Activated CD4-positive, alpha-beta T cell treated with anti-CD3 and anti-CD28 coated beads, Interleukin-2, amount 10 ng/mL, durations not matched to agents 7 days and 5 days (primary cell): ENCODE results near the gene SRGAP2B. TPM values are rescaled to one million over a fixed set of nuclear protein-coding genes. Genes with fewer than 3 reads are reported as not detected.
"Not testable (repeated sequence)": the region's sequence is repeated elsewhere in the genome, so short reads cannot be mapped to it uniquely, and the experiment has no call there.

Experiments used
- CTCF ChIA-PET: fragments of 350-600 bp; sonication (Branson Sonifier 250); formaldehyde crosslinking; loops from one replicate; lab custom pipeline; 2021; ENCODE audit warnings: antibody characterized with exemption; lab: Charles Lee
- POLR2A ChIA-PET: fragments of 350-600 bp; sonication (Branson Sonifier 250); formaldehyde crosslinking; loops from one replicate; lab custom pipeline; 2021; ENCODE audit warnings: antibody characterized with exemption; lab: Charles Lee
- DNase-seq: peaks from one replicate; pipeline ENCODE4 v3.0.0-alpha.2; 2020
- H3K27ac Mint-ChIP-seq: one replicate; pipeline ENCODE4 v1.8.0; 2021; ENCODE audit warnings: mild to moderate bottlenecking, moderate library complexity, mixed read lengths
- H3K27me3 Mint-ChIP-seq: one replicate; pipeline ENCODE4 v1.8.0; 2021; ENCODE audit warnings: mixed read lengths
- H3K36me3 Mint-ChIP-seq: one replicate; pipeline ENCODE4 v1.8.0; 2021; ENCODE audit warnings: low read depth, mixed read lengths
- H3K4me1 Mint-ChIP-seq: one replicate; pipeline ENCODE4 v1.8.0; 2021; ENCODE audit warnings: mixed read lengths
- H3K4me3 Mint-ChIP-seq: one replicate; pipeline ENCODE4 v1.8.0; 2021; ENCODE audit warnings: mild to moderate bottlenecking, moderate library complexity, mixed read lengths
- H3K9me3 Mint-ChIP-seq: one replicate; pipeline ENCODE4 v1.8.0; 2021; ENCODE audit warnings: mixed read lengths
- total RNA-seq, 2 experiments: library from RNA; stranded (reverse); gene quantifications; one replicate each; pipeline ENCODE4 v1.2.3, GENCODE V29; 2021

Gene SRGAP2B
- total RNA-seq, 2 experiments from 2014 or later: 31.1 to 32.8 TPM

DNA sequence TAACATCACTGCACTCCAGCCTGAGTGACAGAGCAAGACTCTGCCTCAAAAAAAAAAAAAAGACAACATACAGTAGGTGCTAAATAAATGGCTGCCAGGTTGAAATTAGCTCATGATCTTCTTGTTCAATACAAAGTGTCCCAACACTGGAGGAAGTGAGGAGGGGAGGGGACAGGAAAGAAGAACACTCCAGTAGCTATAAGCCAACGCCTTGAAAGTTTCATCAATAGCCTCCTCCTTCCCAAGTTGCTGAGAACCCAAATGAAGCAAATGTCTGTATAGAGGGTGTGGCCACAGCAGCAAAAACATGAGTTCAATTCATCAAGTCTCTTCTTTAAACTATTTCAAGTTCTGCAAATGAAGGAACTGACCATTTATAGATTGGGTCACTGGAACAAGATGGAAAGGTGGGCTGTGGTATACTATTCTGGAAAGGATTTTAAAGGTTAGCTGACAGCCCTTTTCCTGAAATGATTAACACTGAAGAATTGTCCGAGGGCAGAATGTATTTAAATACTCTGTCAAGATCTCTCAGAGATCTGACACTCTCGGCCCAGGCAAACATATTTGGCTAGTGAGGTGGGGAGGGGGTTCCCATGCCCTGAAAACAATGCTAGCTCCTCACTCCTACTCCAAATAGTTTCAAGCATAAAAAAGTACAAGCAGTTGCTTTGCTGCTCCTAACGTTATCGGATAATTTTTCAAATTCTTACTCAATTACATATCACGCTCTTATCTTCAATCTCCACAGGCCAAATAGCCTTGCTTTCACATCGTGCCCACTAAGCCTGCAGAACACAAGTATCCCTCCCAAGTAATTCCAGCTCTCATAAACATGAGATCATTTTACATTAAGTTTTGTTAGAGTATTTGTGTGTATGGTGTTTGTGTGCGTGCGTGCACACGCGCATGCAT lies 17.0 kb downstream of the SRGAP2B start:
- H3K27ac Mint-ChIP-seq, H3K9me3 Mint-ChIP-seq, H3K4me3 Mint-ChIP-seq, H3K4me1 Mint-ChIP-seq, H3K36me3 Mint-ChIP-seq, DNase-seq, H3K27me3 Mint-ChIP-seq, POLR2A ChIA-PET, CTCF ChIA-PET: not testable (repeated sequence)

DNA sequence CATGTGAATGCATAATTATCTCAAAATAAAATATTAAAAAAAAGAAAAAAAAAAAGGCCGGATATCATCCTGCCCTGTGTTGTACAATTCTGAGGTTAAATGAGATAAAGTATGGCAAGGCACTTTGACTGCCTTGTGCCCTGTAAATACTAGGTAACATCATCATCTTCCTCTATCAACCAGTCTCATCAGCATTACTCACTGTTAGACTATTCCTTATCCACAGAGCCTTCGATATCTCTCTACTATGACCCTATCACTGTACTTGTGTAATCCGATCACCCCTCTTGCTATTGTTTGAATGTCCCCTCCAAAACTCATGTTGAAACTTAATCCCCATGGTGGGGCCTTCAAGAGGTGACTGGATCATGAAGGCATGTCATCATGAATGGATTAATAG lies 18.3 kb downstream of the SRGAP2B start:
- H3K4me1 Mint-ChIP-seq, DNase-seq, H3K27ac Mint-ChIP-seq, POLR2A ChIA-PET, H3K4me3 Mint-ChIP-seq, CTCF ChIA-PET, H3K9me3 Mint-ChIP-seq, H3K27me3 Mint-ChIP-seq, H3K36me3 Mint-ChIP-seq: not testable (repeated sequence)

DNA sequence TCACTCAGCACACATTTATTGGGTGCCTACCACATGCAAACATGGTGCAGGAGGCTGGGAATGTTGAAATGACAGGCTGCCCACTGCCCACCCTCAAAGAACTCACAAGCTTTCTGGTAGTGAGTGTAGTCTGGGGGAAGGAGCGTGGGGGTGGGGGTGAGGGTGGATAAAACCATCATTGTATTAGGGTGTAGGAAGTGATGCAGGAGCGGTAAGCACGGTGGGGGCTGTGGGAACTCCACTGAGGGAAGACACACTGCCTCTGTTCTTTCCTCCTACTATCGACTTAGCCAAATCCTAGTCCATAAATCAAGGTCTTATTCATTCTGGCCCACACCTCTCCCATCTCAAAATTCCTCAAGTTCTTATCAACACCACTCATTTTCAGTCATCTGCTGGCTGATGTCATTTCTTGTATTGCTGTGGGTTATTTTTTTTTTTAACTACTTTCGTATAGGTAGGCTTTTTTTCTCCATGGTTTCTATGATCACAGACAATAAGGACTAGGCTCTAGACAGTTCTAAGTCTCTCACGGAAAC lies 21.0 kb downstream of the SRGAP2B start:
- H3K27ac Mint-ChIP-seq, H3K9me3 Mint-ChIP-seq, H3K4me3 Mint-ChIP-seq, POLR2A ChIA-PET, H3K36me3 Mint-ChIP-seq, CTCF ChIA-PET, H3K27me3 Mint-ChIP-seq, H3K4me1 Mint-ChIP-seq, DNase-seq: not testable (repeated sequence)

DNA sequence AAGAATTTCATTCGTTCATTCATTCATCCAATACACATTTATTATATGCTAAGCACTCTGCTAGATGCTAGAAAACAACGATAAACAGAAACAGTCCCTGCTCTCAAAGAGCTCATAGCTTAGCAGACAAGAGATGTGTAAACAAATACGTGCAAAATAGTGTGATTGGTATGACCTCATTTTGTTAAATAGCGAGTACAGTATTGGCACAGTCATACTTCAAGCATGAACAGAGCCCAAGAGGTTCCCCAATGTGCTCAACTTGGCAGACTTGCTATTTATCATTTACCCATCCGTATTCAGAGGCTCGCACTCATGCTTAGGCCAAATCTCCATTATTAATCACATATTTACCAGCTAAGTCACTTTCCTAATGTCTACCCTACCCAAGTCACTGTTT lies 23.6 kb downstream of the SRGAP2B start:
- CTCF ChIA-PET, H3K27me3 Mint-ChIP-seq, H3K9me3 Mint-ChIP-seq, DNase-seq, POLR2A ChIA-PET, H3K36me3 Mint-ChIP-seq, H3K27ac Mint-ChIP-seq, H3K4me1 Mint-ChIP-seq, H3K4me3 Mint-ChIP-seq: not testable (repeated sequence)

DNA sequence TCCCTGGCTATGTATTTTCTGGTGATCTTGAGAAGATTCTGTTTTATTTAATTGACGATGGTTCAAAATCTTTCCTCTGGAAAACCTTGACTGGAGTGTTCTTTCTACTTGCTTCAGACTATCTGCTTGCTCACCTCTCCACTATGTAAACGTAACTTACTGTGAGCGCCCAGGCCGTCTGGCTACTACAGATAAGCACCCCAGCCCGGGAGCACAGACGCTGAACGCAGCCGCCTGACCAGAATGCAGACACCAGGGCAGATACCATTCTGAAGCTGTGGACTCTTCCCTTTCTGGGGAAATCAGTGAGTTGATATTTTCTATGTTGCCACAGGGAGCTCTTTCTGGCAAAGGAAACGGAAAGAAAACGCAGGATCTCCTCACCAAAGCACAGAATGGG lies 28.6 kb downstream of the SRGAP2B start:
- H3K27ac Mint-ChIP-seq, H3K36me3 Mint-ChIP-seq, H3K4me3 Mint-ChIP-seq, DNase-seq, CTCF ChIA-PET, H3K4me1 Mint-ChIP-seq, POLR2A ChIA-PET, H3K9me3 Mint-ChIP-seq, H3K27me3 Mint-ChIP-seq: not testable (repeated sequence)

DNA sequence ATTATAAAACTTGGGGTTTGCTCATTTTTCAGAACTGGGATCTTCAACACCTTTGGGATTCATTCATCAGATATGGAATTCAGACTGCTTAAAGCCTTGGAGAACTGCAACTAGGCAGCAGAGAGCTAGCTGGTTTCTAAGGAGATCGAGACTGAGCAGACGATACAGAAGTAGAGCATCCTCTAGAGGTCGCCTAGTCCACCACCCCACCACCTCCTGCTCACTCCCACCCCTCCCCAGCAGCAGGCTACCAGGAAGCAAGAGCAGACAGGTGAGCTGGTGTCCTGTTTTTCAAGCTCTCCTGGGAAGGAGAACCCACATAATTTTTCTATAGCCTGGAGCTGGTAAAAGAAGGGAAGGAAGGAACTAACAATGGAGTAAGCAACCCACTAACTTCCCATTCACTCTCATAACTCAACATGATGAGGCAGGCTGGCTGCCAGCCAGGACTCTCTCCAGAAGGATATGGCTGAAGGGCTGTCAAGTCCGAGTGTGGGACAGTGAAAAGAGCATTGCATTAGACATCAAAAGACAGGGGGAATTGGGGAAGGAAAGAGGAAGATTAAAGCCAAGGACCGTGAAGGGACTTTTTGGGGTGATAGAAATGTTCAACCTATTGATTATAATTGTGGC lies 29.8 kb downstream of the SRGAP2B start:
- DNase-seq, H3K27me3 Mint-ChIP-seq, CTCF ChIA-PET, H3K27ac Mint-ChIP-seq, POLR2A ChIA-PET, H3K9me3 Mint-ChIP-seq, H3K4me3 Mint-ChIP-seq, H3K4me1 Mint-ChIP-seq, H3K36me3 Mint-ChIP-seq: not testable (repeated sequence)

DNA sequence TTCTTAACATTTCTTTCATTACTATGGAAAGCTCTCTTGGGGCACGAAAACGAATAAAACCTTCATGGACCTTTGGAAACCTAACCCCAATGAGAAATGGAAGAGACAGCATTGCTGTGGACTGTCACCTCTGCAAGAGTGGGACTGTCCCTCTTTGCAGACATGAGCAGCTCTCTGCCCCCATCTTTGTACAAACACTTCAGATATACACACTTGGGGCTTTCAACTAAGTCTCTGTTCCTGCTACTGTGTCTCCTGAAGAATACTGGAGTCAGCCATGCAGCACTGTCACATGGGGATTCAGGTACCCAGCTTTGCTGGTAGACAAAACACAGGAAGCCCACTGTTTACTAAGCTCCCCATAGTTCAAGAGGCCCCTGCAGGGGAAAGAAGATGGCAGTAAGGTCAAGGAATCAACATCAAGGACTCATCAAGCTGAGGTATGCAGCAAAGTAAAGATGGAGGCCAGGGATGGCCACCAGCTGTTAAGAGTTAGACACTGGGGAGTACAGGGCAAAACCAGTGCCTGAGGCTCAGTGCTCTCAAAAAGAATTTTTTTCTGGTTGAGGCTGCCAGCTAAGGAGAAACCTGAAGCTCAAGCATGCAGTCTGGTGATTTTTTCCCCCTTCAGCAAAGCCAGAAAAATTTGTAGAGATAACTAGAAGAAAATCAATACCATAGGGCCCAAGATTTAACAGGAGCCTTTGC lies 31.0 kb downstream of the SRGAP2B start:
- DNase-seq, H3K27ac Mint-ChIP-seq, H3K4me1 Mint-ChIP-seq, H3K27me3 Mint-ChIP-seq, CTCF ChIA-PET, H3K36me3 Mint-ChIP-seq, H3K4me3 Mint-ChIP-seq, H3K9me3 Mint-ChIP-seq, POLR2A ChIA-PET: not testable (repeated sequence)

DNA sequence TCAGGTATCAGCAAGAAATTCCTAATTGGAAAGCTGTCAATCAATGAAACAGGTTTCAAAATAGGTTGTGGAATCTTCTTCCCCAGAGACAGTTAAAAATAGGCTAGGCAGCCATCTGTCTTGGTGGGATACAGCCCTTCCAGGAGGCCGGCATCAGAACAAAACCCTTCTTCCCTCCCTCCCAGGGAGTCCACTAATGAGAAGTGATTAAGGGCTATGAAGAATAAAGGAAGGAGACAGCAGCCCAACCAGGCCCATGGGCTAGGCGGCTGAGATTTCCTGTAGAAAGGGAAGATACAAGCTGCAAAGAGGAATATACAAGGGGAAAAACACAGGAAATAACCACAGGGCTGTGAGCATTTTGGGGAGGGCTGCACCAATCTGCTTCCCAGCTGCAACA lies 31.8 kb downstream of the SRGAP2B start:
- H3K4me1 Mint-ChIP-seq, DNase-seq, POLR2A ChIA-PET, H3K9me3 Mint-ChIP-seq, H3K27ac Mint-ChIP-seq, H3K4me3 Mint-ChIP-seq, H3K36me3 Mint-ChIP-seq, CTCF ChIA-PET, H3K27me3 Mint-ChIP-seq: not testable (repeated sequence)

DNA sequence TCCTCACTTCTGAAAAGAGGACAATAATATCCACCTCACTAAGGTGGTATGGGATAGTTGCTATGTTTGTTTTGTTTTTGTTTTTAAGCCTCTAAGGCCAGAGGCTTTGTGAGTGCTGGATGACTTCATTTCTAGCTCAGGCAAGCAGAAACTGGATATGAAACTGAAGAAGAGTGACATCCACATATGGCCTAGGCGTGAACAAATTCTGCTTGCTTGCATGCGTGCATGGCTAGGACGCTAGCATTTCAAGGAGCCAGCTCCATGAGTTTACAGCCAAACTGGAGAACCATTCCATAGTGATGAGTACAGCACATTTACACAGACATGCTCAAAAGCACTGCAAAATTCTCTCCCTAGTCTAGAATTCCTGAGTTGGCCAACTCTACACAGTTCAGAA lies 36.9 kb downstream of the SRGAP2B start:
- H3K4me3 Mint-ChIP-seq, H3K27ac Mint-ChIP-seq, POLR2A ChIA-PET, DNase-seq, H3K27me3 Mint-ChIP-seq, H3K36me3 Mint-ChIP-seq, H3K4me1 Mint-ChIP-seq, H3K9me3 Mint-ChIP-seq, CTCF ChIA-PET: not testable (repeated sequence)

DNA sequence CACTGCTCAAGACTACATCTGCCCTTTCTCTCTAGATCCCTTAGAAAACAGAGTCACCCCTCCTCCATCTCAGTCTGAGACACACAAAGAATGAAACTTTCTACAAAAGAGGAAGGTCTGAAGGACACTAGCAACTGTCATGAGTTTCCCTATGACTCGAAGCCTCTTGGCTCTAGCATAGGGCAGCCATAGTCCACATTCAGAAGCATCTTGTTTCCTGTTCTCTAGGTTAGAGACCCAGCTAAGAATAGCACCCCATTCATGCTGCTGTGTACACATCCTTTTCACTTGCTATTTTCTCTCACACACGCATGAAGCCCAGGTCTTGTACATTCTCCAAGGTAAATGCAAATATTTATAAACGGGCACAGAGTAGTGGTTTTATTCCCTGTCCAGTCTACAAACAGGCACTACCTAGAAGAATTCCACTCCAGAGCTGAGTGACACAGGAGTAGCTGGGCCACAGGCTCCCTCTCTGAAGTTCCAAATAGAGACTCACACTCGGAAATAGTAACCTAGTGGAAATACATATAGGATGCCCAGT lies 39.8 kb downstream of the SRGAP2B start:
- H3K27me3 Mint-ChIP-seq, H3K27ac Mint-ChIP-seq, H3K4me3 Mint-ChIP-seq, POLR2A ChIA-PET, DNase-seq, H3K9me3 Mint-ChIP-seq, H3K4me1 Mint-ChIP-seq, H3K36me3 Mint-ChIP-seq, CTCF ChIA-PET: not testable (repeated sequence)

DNA sequence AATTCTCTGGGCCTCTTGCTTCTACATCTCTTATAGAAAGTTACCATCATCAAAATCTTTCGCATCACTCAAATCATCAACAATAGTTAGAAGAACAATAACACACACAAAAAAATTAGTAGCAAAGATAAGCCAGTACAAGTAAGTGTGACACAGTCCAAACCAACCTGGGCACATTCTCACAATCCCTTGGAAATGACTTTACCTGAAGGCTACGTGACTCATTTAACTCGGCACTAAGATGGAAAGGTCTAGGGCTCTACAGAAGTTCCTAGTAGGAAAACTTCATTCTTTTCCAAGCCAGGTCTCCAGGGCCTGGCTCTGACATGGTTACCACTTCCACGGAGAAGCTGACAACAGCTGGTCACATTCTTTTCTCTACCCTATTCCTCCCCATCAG lies 41.7 kb downstream of the SRGAP2B start:
- H3K27ac Mint-ChIP-seq, H3K4me1 Mint-ChIP-seq, POLR2A ChIA-PET, DNase-seq, H3K27me3 Mint-ChIP-seq, H3K4me3 Mint-ChIP-seq, H3K36me3 Mint-ChIP-seq, CTCF ChIA-PET, H3K9me3 Mint-ChIP-seq: not testable (repeated sequence)

DNA sequence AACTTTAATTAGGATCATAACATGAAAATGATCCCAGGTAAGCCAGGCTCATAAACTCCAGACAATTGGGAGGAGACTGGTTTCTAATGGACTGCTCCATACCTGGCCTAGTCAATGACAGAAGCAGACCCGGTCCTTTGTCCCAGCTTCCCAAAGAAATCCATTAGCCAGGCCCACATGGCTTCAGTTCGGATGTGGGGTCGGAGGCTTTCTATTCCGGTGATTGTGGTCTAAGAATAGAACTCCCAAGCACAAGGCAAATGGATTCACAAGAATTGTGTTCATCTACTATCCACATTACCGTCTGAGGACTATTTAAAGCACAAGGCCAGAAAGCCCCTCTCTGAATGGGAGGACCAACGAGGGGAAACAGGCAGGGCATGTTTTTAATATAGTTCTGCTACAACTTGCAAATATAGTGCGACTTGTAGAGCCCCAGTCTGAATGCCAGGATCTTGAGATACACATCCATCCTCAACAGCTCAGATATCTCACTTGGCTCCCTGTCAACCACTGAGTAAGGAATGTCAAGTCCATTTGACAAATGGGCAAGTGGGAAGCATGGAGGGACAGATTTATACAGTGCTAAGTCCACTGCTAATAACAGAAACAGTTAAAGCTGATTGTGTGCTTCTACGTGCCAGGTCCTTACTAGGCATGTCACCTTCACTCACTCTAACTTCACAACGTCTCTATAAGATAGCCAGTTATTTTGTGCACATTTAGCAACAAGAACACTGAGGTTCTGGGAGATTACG lies 42.9 kb downstream of the SRGAP2B start:
- H3K36me3 Mint-ChIP-seq, POLR2A ChIA-PET, H3K4me1 Mint-ChIP-seq, H3K27ac Mint-ChIP-seq, CTCF ChIA-PET, H3K4me3 Mint-ChIP-seq, H3K27me3 Mint-ChIP-seq, DNase-seq, H3K9me3 Mint-ChIP-seq: not testable (repeated sequence)
